ENCODE measurements around the gene MROH7. TPM values are rescaled to one million over a fixed set of nuclear protein-coding genes. Genes with fewer than 3 reads are reported as not detected.
A peak's percentile ranks its signal among the peaks of the same experiment; 100 is the strongest.

The MROH7 gene
- total and polyA plus RNA-seq, 4 donors: 0.07 to 2.8 (median 0.58) TPM

GRCh38 chr1:54658164-54658913 lies 16.8 kb downstream of the MROH7 start:
- Histone ChIP-seq H3K4me1 (ENCODE audit: control insufficient read depth in 4 of 4, insufficient read depth in 4 of 4, low read length in 3 of 4) (peaks cover 0 to 24% (median 17%) of the 10 kb centered on the region in 4 donors), H3K4me3 (ENCODE audit: low read depth in 1 of 3, low read length in 3 of 3) (no peak overlapping the region), H3K27me3 (ENCODE audit: control insufficient read depth in 4 of 4, insufficient read depth in 4 of 4, low read length in 3 of 4) (no peaks in the 10 kb centered on the region), H3K9ac (ENCODE audit: low read depth in 1 of 2, low read length in 2 of 2) (no peak overlapping the region), H3K27ac (ENCODE audit: low read depth in 1 of 2, low read length in 2 of 2) (no peak overlapping the region), H3K9me3 (ENCODE audit: control insufficient read depth in 4 of 4, low read length in 3 of 4) (no peaks in the 10 kb centered on the region), H3K36me3 (ENCODE audit: control insufficient read depth in 4 of 4, insufficient read depth in 3 of 4, low read depth in 1 of 4, low read length in 3 of 4) (no peaks in the 10 kb centered on the region)
- TF ChIP-seq MAX (IDR thresholded peaks at IDR 0.05) (no peak), ZBTB33 (IDR thresholded peaks at IDR 0.05) (no peak), RAD21 (IDR thresholded peaks at IDR 0.05) (peak in 1 of 2 donors; percentile 42), RXRA (IDR thresholded peaks at IDR 0.05) (peak; percentile 54 to 55), HNF4A (conservative IDR thresholded peaks at IDR 0.05) (peak; percentile 39 to 55)
- DNase-seq (ENCODE audit: low spot score): no peak
- 82% methylated on average over 2 of the region's 2 CpGs for WGBS

- no peak overlapping the region for H3K9ac ChIP-seq (ENCODE audit: low read depth in 1 of 2, low read length in 2 of 2)
- peaks cover 0 to 9% (median 3%) of the 10 kb centered on the region in 4 donors for H3K4me1 ChIP-seq (ENCODE audit: control insufficient read depth in 4 of 4, insufficient read depth in 4 of 4, low read length in 3 of 4)
- peaks cover 0 to 3% (median 0%) of the 10 kb centered on the region in 4 donors for H3K9me3 ChIP-seq (ENCODE audit: control insufficient read depth in 4 of 4, low read length in 3 of 4)
- no peak overlapping the region for H3K4me3 ChIP-seq (ENCODE audit: low read depth in 1 of 3, low read length in 3 of 3)
- DNase-seq (ENCODE audit: low spot score): no peak
- H3K27me3 ChIP-seq (ENCODE audit: control insufficient read depth in 4 of 4, insufficient read depth in 4 of 4, low read length in 3 of 4): no peaks in the 10 kb centered on the region
- H3K36me3 ChIP-seq (ENCODE audit: control insufficient read depth in 4 of 4, insufficient read depth in 3 of 4, low read depth in 1 of 4, low read length in 3 of 4): peaks cover 0 to 2% (median 0%) of the 10 kb centered on the region in 4 donors
- TF ChIP-seq REST (IDR thresholded peaks at IDR 0.05) (no peak), CTCF (IDR thresholded peaks at IDR 0.05; ENCODE audit: low read depth, low read length, missing input control) (no peak), JUND (IDR thresholded peaks at IDR 0.05) (no peak), RXRA (IDR thresholded peaks at IDR 0.05) (no peak), EGR1 (IDR thresholded peaks at IDR 0.05; ENCODE audit: low read depth in 2 of 2) (no peak), GABPA (IDR thresholded peaks at IDR 0.05 in 1 of 2, conservative IDR thresholded peaks at IDR 0.05 in 1 of 2) (no peak), YY1 (IDR thresholded peaks at IDR 0.05) (no peak)
- 94% methylated on average over 4 of the region's 4 CpGs for WGBS
- no peak overlapping the region for H3K27ac ChIP-seq (ENCODE audit: low read depth in 1 of 2, low read length in 2 of 2)
These were observed 22.1 kb downstream of the MROH7 start for GRCh38 chr1:54663725-54664124.

Data from liver (tissue), 9 donors.